ENCODE measurements around the gene MBNL1.

DNA sequence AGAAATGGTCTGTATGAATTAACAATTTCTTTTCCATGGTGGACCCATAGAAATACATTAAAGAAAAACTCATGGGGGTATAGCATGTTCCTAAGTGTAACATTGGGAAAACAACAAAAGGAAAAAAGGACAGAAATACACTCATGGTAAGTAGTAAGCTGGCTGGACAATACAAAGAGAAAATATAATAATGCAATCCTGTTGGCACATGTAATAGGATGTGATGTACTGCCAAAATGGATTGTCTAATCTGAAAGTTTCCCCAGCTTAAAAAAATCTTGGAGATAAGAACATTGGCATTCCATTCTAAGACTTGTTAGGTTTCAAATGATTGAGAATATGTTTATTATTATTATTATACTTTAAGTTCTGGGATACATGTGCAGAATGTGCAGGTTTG lies 128.1 kb downstream of the MBNL1 start:
- no peak for TF ChIP-seq CTCF (IDR thresholded peaks at IDR 0.05; ENCODE audit: low read depth, low read length, missing input control)
- TF ChIP-seq FOXA1 (IDR thresholded peaks at IDR 0.05) = no peak
- no peak for TF ChIP-seq HNF4G (IDR thresholded peaks at IDR 0.05)
- TF ChIP-seq YY1 (IDR thresholded peaks at IDR 0.05) = no peak
- TF ChIP-seq NR2F2 (IDR thresholded peaks at IDR 0.05) = no peak
- no peak for TF ChIP-seq JUND (IDR thresholded peaks at IDR 0.05)
- no peak for TF ChIP-seq RAD21 (IDR thresholded peaks at IDR 0.05)
- TF ChIP-seq EGR1 (IDR thresholded peaks at IDR 0.05; ENCODE audit: low read depth in 2 of 2) = no peak
- TF ChIP-seq MAX (IDR thresholded peaks at IDR 0.05) = no peak
- TF ChIP-seq, protein P1, sequence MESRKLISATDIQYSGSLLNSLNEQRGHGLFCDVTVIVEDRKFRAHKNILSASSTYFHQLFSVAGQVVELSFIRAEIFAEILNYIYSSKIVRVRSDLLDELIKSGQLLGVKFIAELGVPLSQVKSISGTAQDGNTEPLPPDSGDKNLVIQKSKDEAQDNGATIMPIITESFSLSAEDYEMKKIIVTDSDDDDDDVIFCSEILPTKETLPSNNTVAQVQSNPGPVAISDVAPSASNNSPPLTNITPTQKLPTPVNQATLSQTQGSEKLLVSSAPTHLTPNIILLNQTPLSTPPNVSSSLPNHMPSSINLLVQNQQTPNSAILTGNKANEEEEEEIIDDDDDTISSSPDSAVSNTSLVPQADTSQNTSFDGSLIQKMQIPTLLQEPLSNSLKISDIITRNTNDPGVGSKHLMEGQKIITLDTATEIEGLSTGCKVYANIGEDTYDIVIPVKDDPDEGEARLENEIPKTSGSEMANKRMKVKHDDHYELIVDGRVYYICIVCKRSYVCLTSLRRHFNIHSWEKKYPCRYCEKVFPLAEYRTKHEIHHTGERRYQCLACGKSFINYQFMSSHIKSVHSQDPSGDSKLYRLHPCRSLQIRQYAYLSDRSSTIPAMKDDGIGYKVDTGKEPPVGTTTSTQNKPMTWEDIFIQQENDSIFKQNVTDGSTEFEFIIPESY (IDR thresholded peaks at IDR 0.05) = no peak
- no peak for TF ChIP-seq TAF1 (conservative IDR thresholded peaks at IDR 0.05)
- TF ChIP-seq RXRA (IDR thresholded peaks at IDR 0.05) = no peak

Measured in liver (tissue), 3 donors.